GM18526 (cell line): ENCODE measurements around the gene PMEPA1.

Experiments used
- POLR2A ChIP-seq: IDR thresholded peaks from 3 replicates; pipeline ENCODE4 v1.6.1; 2011; ENCODE audit not compliant: insufficient read length; ENCODE audit errors: extremely low read depth

Gene PMEPA1

DNA sequence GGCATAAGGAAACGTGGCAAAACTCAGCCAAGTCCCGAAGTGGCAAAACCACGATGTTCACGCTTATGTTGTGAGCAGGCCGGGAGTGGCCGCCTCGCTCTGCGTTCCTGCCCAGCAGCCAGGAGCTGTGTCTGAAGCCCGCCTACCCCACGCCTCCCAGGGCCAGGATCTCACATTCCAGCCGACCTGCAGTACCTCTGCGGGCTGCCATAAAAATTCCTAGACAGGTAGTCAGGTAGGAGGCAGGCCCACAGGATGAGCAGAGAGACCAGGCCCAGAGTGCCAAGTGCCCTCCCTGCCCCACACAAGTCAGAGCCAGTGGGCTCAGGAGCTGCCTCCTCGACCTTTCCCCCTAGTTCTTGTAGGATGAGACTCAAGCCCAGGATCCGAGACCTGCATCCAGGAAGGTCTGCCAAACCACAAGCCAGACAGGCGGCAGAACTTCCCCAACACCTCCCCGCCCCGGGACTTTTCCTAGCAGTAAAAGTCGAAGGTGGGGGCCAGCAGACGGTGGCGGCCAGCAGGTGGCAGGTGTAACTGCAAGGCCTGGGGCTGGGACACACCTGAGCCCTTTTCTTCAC is 16.7 kb downstream of the PMEPA1 start:
- no peak for TF ChIP-seq POLR2A

DNA sequence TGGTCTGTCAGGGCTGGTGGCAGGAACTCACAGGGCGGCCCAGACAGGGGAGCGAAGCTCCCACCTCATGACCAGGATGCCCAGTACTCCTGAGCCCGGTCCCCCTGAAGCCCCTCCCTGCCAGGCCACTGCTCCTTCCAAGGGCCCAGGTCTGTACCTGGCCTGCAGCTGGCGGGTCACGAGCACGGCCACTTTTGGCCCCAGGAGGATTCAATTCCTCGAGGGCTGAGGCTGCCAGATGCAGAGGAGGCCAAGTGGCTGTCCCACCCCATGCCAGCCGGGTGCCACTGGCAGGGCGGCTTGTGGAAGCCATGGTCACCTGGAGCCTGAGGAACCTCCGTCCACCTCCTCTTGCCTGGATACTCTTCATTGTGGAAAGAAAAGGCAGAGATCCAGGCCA is 17.4 kb downstream of the PMEPA1 start:
- TF ChIP-seq POLR2A = no peak

GRCh38 chr20:57691699-57692098 is 18.1 kb downstream of the PMEPA1 start:
- TF ChIP-seq POLR2A = no peak

DNA sequence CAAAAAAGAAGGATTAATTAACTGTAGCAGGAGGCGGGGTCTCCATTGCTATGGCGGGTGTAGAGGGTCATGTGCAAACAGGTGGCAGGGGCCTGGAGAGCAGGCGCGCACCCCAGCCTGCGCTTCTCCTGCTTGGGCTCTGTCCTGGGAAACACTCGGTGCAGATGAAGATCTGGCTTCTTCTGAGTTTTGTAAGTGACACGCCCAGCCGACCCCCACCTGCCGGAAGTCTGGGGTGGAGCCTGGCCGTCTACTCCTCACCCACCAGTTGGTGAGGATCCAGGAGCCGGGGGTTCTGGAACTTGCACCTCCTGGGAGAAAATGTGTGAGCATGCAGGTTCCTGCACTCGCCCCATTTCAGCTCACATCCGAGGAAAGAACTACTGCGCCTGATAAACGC is 19.3 kb downstream of the PMEPA1 start:
- TF ChIP-seq POLR2A = no peak

DNA sequence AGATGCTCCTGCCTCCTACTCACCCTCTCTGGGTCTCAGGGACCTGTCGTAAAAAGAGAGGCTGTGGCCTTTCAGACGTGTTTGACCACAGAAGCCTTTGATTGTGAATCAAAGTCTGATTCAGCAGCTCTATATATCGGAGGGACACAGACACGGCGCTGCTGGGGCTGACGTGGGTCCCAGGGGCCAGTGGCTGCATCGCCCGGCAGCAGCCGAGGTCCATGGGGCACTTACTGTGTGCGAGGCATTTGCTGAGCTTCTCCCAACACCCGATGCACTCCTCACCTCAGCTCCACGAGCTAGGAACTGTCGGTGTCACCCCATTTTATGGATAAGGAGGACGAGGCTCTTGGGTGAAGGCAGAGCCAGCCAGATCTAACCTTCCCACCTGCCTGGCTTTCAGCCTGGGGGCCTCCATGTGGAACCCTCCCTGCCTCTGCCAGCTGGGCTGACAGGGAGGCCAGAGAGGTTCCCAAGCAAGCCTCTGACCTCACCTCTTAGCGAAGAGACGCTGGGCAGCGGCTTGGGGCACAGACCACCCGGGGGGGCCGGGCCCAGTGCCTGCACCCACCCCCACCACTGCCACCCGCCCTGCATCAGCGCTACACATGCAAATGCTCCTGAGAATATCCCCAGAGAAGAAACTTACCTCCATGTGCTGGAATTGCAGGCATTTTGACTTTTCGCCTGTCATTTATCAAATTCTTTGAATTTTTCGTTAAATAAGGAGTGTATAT is 19.9 kb downstream of the PMEPA1 start:
- TF ChIP-seq POLR2A = no peak

DNA sequence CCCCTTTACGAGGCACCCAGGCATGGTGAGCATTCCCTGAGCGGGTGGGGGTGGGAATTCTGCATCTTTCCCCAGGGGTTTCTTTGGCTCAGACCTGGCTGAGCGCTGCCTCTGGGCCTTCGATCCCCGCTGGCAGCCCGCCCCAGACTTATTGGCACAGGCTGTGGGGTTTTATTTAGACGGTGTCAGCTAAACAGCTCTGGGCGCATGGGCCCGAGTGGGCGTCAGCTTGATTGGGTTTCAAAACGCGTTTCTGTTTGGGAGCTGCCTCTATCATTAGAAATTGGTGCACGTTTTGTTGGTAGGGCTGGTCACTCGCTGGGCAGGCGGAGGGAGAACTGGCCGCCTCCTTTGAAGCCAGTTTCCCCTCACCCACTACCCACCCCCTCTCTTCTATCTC is 21.0 kb downstream of the PMEPA1 start:
- TF ChIP-seq POLR2A = no peak

DNA sequence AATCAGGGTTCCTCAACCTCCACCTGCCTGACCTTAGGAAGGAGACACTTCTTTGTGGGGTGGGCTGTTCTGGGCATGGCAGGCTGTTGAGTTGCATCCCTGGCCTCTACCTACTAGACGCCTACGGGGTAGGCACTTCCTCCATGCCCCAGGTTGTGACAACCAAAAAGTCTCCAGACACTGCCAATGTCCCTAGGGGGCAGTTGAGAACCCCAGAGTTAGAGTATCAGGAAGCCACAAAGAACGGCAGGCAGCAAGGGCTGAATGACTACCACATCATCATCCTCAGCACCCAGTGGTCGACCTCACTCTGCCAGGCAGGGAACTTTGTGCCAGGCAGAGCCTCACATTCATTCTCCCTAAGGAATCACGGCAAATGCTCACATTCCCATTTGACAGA is 21.5 kb downstream of the PMEPA1 start:
- TF ChIP-seq POLR2A = no peak

- no peak for TF ChIP-seq POLR2A
Observed at GRCh38 chr20:57686931-57687652, 22.7 kb downstream of the PMEPA1 start.

GRCh38 chr20:57685146-57685758 is 24.6 kb downstream of the PMEPA1 start:
- TF ChIP-seq POLR2A = no peak

- no peak for TF ChIP-seq POLR2A
Observed at GRCh38 chr20:57684808-57685140, 25.0 kb downstream of the PMEPA1 start.

DNA sequence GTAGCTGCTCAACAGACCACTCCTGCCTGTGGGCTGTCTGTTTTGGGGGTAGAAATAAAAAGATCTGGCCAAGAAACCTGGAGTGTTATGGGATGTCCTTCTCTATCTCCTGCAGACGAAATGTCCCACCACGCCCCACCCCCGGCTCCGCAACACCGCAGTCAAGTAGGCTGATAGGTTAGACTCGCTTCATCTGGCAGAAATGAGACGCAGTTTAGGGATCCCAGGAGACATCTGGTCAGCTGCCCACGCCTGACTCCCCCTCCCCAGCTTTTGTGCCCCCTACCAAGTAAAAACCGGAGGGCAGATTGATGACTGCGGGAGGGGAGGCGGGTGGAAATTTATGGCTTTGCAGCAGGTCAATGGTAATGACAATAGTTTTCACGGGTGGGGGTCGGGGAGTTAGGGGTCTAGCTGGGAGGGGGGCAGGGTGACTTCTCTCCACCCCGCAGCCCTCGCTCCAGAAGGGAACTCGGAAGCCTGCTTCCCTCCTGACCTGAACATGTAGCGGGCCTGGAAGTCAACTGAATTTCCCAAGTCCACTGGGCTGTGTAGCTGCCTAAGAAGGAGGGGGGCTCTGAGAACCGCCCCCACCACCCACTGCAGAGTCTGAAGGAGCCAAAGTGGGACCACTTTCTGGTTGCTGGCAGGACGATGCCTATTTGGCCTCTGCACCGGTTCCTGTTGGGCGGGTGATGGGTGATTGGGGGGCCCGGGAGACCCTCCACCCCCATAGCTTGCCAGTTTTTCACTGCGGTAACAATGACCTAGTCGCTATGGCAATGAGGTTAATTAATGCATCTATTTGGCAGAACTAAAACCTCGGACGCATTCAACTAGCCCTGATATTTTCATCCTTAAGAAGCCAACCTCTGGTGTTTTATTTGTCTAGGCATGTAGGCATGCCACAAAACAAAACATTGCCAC is 25.7 kb downstream of the PMEPA1 start:
- no peak for TF ChIP-seq POLR2A

DNA sequence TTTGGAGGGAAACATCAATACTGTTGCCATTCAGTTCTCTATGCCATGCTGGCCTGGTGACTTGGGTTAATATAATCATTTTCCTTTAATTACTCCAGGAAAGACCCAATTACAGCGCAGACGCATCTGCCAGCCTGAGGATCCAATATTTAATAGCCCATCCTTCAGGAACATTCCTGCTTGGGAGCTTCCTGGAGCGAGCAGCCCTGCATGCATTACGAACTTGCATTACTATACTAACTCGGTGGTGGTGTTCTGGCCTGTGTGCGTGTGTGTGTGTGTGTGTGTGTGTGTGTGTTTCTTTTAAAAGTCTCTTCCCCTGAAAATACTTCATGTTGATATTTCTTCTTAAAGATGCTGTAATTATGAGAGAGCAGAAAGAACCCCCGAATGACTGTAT is 26.5 kb downstream of the PMEPA1 start:
- TF ChIP-seq POLR2A = no peak

DNA sequence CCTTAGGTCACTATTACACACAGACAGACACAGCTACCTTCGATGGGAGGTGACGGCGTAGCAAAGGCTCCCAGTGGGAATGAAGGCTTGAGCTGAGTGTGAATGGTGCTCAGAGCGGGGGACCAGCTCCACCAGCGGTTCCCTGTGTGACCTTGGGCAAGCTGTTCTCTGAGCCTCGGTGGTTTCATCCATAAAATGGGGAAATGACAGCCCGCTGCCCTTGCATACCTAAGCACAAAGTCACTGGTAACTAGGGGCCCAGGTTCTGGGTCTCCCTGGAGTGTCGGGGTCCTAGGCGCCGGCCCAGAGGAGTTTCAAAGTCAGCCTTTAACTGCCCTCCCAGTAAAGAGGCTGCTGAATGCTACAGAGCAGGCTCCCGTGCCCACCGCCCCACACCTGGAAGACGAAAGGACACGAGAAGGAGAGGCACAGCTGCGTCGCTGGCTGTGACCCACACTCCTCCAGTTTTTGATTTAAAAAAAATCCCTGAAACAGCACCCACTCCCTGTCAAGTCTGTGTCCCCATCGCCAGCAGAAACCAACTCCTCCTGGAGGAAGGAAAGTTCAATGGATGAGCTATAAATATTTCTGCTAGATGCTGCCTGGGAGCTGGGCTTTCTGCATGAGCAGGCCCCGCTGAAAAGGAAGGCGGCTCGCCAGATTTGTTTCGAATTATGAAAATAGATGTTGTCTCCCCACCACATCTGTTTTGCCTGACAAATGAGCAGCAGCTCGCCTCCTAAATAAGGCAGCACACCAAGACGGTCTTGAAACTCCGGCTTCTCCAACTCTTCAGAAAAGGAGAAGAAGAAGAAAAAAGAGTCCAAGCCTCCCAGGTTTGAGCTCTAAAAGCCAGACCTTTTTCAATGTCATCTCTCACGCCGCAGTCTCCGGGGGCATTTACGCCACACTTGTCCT is 27.4 kb downstream of the PMEPA1 start:
- TF ChIP-seq POLR2A = peak; percentile 32
